A549 (cell line): ENCODE measurements around the gene NDNF. TPM values are rescaled to one million over a fixed set of nuclear protein-coding genes. Genes with fewer than 3 reads are reported as not detected.

Experiments
- ATAC-seq, 2 experiments: fragments of 200-7000 bp in 1 of 2; fragments of >200 bp in 1 of 2; cut with Nextera tagmentation in 1 of 2; cut with Tn5 transposase in 1 of 2; 3 replicates each; pipeline versions ENCODE4 v1.8.0 to v1.9.1; 2018 to 2020; ENCODE audit warnings: mild to moderate bottlenecking in 1 of 2, moderate library complexity in 1 of 2
- CTCF ChIA-PET: fragments of 300-600 bp; sonication (Branson Sonifier 250); formaldehyde crosslinking; extraction: SDS; loops from one replicate; lab custom pipeline; 2021; ENCODE audit warnings: antibody characterized with exemption, inconsistent platforms; lab: Yijun Ruan, JAX
- POLR2A ChIA-PET: fragments of 350-600 bp; formaldehyde crosslinking; extraction: SDS; loops from one replicate; lab custom pipeline; 2021; ENCODE audit warnings: antibody characterized with exemption, inconsistent platforms; lab: Yijun Ruan, JAX
- DNase-seq, 2 experiments: peaks; one replicate each; pipeline versions ENCODE4 v3.0.0 to v3.0.0-alpha.2; 2011 to 2016; ENCODE audit warnings: low read depth in 1 of 2, low spot score in 1 of 2
- FAIRE-seq: peaks from 2 replicates; lab custom pipeline; 2011; peaks lifted over from hg19 to GRCh38; lab: Jason Lieb, UNC
- H3K27ac ChIP-seq, 2 experiments: fragments of >200 bp; sonication (Bioruptor Twin); formaldehyde crosslinking; 3 replicates each; pipeline ENCODE4 v1.5.1; 2016 to 2017
- H3K4me1 ChIP-seq: fragments of >200 bp; sonication (Bioruptor Twin); formaldehyde crosslinking; 3 replicates; pipeline ENCODE4 v1.6.1; 2016
- H3K4me2 ChIP-seq: fragments of >200 bp; sonication (Bioruptor Twin); formaldehyde crosslinking; 3 replicates; pipeline ENCODE4 v1.6.1; 2016
- H3K4me3 ChIP-seq: fragments of >200 bp; sonication (Bioruptor Twin); formaldehyde crosslinking; 3 replicates; pipeline ENCODE4 v1.5.1; 2016
- H3K9me3 ChIP-seq: fragments of >200 bp; sonication (Bioruptor Twin); formaldehyde crosslinking; 3 replicates; pipeline ENCODE4 v1.6.1; 2016
- BCL3 ChIP-seq: fragments of >200 bp; sonication (Bioruptor Twin); formaldehyde crosslinking; IDR thresholded peaks from 3 replicates; pipeline ENCODE4 v1.6.1; 2016
- BHLHE40 ChIP-seq: IDR thresholded peaks from 2 replicates; pipeline ENCODE4 v1.6.1; 2012; ENCODE audit warnings: low read depth, low read length, inconsistent platforms
- CBX2 ChIP-seq: fragments of 200-600 bp; sonication (generic); IDR thresholded peaks from 2 replicates; pipeline ENCODE4 v1.6.1; 2016; ENCODE audit warnings: low read depth, mild to moderate bottlenecking, borderline replicate concordance
- CBX8 ChIP-seq: fragments of 200-600 bp; sonication (generic); IDR thresholded peaks from 2 replicates; pipeline ENCODE4 v1.6.1; 2016
- CHD4 ChIP-seq: fragments of 200-600 bp; sonication (generic); IDR thresholded peaks from 2 replicates; pipeline ENCODE4 v1.6.1; 2016; ENCODE audit warnings: antibody characterized with exemption, mild to moderate bottlenecking, borderline replicate concordance
- EHF ChIP-seq: fragments of 250-450 bp; sonication (Bioruptor Pico); IDR thresholded peaks from 2 replicates; pipeline ENCODE4 v1.5.0; 2020; ENCODE audit warnings: mild to moderate bottlenecking
- EHMT2 ChIP-seq: fragments of 200-600 bp; sonication (generic); IDR thresholded peaks from 2 replicates; pipeline ENCODE4 v1.6.1; 2016; ENCODE audit warnings: antibody characterized with exemption, low read depth, mild to moderate bottlenecking, moderate library complexity
- EP300 ChIP-seq, 2 experiments: fragments of >200 bp; sonication (Bioruptor Twin); formaldehyde crosslinking; IDR thresholded peaks; 2 replicates in 1 of 2; 3 replicates in 1 of 2; pipeline ENCODE4 v1.6.1; 2016 to 2017
- ESRRA ChIP-seq: fragments of 150-350 bp; IDR thresholded peaks from 2 replicates; pipeline ENCODE4 v1.6.1; 2014; ENCODE audit warnings: mild to moderate bottlenecking, low read length, borderline replicate concordance
- FOXS1 ChIP-seq: fragments of 250-450 bp; sonication (Bioruptor Pico); IDR thresholded peaks from 2 replicates; pipeline ENCODE4 v1.5.0; 2020; ENCODE audit warnings: mild to moderate bottlenecking, moderate library complexity
- HOXB13 ChIP-seq: fragments of 250-450 bp; sonication (Bioruptor Pico); IDR thresholded peaks from 2 replicates; pipeline ENCODE4 v1.5.0; 2020; ENCODE audit warnings: low read depth, mild to moderate bottlenecking, moderate library complexity
- KDM1A ChIP-seq: fragments of 200-600 bp; sonication (generic); IDR thresholded peaks from 2 replicates; pipeline ENCODE4 v1.6.1; 2016; ENCODE audit warnings: low read depth, mild to moderate bottlenecking
- KDM5A ChIP-seq: fragments of 200-600 bp; sonication (generic); IDR thresholded peaks from 2 replicates; pipeline ENCODE4 v1.6.1; 2016; ENCODE audit warnings: antibody characterized with exemption, mild to moderate bottlenecking
- MAFK ChIP-seq: fragments of 450-650 bp; IDR thresholded peaks from 2 replicates; pipeline ENCODE4 v1.6.1; 2014; ENCODE audit not compliant: partially characterized antibody
- MAZ ChIP-seq: fragments of 150-350 bp; IDR thresholded peaks from 2 replicates; pipeline ENCODE4 v1.6.1; 2014; ENCODE audit warnings: antibody characterized with exemption, low read depth, low read length, borderline replicate concordance
- MYC ChIP-seq: IDR thresholded peaks from 2 replicates; pipeline ENCODE4 v1.6.1; 2012; ENCODE audit warnings: mild to moderate bottlenecking, inconsistent platforms, low read length, improper control_type of control experiment, borderline replicate concordance
- NFE2L2 ChIP-seq: fragments of 150-350 bp; conservative IDR thresholded peaks from 2 replicates; pipeline ENCODE4 v1.6.1; 2014; ENCODE audit warnings: low read length
- PHF8 ChIP-seq: fragments of 200-600 bp; sonication (generic); IDR thresholded peaks from 2 replicates; pipeline ENCODE4 v1.6.1; 2016; ENCODE audit warnings: low read depth, mild to moderate bottlenecking, antibody characterized with exemption, moderate library complexity, borderline replicate concordance
- RAD21 ChIP-seq, 2 experiments: fragments of >200 bp in 1 of 2; sonication (Bioruptor Twin) in 1 of 2; formaldehyde crosslinking in 1 of 2; IDR thresholded peaks in 1 of 2; conservative IDR thresholded peaks in 1 of 2; 2 replicates in 1 of 2; 3 replicates in 1 of 2; pipeline ENCODE4 v1.6.1; 2012 to 2018; ENCODE audit warnings: inconsistent platforms in 1 of 2
- RARB ChIP-seq: fragments of 250-450 bp; sonication (Bioruptor Pico); IDR thresholded peaks from 2 replicates; pipeline ENCODE4 v1.8.0; 2021; ENCODE audit warnings: mild to moderate bottlenecking, moderate library complexity
- RCOR1 ChIP-seq: fragments of 150-350 bp; IDR thresholded peaks from 2 replicates; pipeline ENCODE4 v1.6.1; 2014; ENCODE audit warnings: antibody characterized with exemption, low read length, low read depth
- RFX5 ChIP-seq: fragments of 450-650 bp; IDR thresholded peaks from 2 replicates; pipeline ENCODE4 v1.7.1; 2014; ENCODE audit warnings: antibody characterized with exemption, mild to moderate bottlenecking, moderate library complexity
- RNF2 ChIP-seq: fragments of 200-600 bp; sonication (generic); IDR thresholded peaks from 2 replicates; pipeline ENCODE4 v1.6.1; 2016; ENCODE audit warnings: low read depth, mild to moderate bottlenecking, antibody characterized with exemption, moderate library complexity, borderline replicate concordance
- SMC3 ChIP-seq: fragments of >200 bp; sonication (Bioruptor Twin); formaldehyde crosslinking; IDR thresholded peaks from 3 replicates; pipeline ENCODE4 v1.6.1; 2018; ENCODE audit warnings: inconsistent platforms
- TFCP2L1 ChIP-seq: fragments of 250-450 bp; sonication (Bioruptor Pico); IDR thresholded peaks from 2 replicates; pipeline ENCODE4 v1.5.0; 2021; ENCODE audit warnings: mild to moderate bottlenecking
- TP53 ChIP-seq: fragments of 250-450 bp; sonication (Bioruptor Pico); IDR thresholded peaks from 2 replicates; pipeline ENCODE4 v1.5.0; 2021; ENCODE audit warnings: mild to moderate bottlenecking, moderate library complexity
- ZC3H11A ChIP-seq: fragments of 450-650 bp; IDR thresholded peaks from 2 replicates; pipeline ENCODE4 v1.6.1; 2014; ENCODE audit warnings: antibody characterized with exemption, mild to moderate bottlenecking
- ZNF302 ChIP-seq: fragments of 250-450 bp; sonication (Bioruptor Pico); IDR thresholded peaks from 2 replicates; pipeline ENCODE4 v1.9.0; 2021; ENCODE audit warnings: inconsistent platforms, mild to moderate bottlenecking, moderate library complexity
- ZSCAN20 ChIP-seq: fragments of 250-450 bp; sonication (Bioruptor Pico); IDR thresholded peaks from 2 replicates; pipeline ENCODE4 v1.8.0; 2022; ENCODE audit warnings: mild to moderate bottlenecking, moderate library complexity
- WGBS: methylation state at CpG from one replicate; pipeline ENCODE4 v1.1.6; 2017; ENCODE audit errors: missing lambda C conversion rate; 5-methylcytosine and 5-hydroxymethylcytosine counted together
- polyA plus RNA-seq, 4 experiments: library from polyadenylated mRNA; depleted of rRNA in 3 of 4; stranded (reverse); fragments of >200 nt; fragmentation: RNase III in 1 of 4; extraction: RNeasy Plus Mini Kit Qiagen cat#74134 plus additional on column Dnase treatment in 1 of 4; gene quantifications; 2 replicates in 3 of 4; 3 replicates in 1 of 4; pipeline ENCODE4 v1.2.3, GENCODE V29; 2011 to 2017
- TF ChIP-seq, protein P1 (sequence below): fragments of >200 bp; sonication (Bioruptor Twin); formaldehyde crosslinking; IDR thresholded peaks from 3 replicates; pipeline ENCODE4 v1.5.1; 2016
- TF ChIP-seq, protein P2 (sequence below): IDR thresholded peaks from 2 replicates; pipeline ENCODE4 v1.6.1; 2012

Gene NDNF
- polyA plus RNA-seq, 2 of the 4 experiments (the other 2 are of a cell fraction), result not detected

DNA sequence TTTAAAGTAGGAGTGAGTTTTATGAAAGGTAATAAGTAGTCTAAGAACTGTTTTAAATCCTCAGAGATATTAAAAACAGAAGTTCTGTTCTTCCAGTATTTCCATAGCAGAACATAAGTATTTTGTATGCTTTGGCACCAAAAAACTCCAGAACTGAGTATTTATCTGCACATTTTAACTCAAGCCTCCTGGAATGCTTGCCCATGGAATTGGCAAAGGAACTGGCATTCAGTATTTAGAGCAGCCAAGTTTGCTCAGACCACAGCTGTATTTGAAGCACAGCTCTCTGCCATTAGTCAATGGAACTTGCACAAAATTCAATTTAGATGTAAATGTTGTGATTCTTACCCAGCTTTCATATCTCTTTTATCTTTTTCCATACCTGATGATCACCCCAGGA is 42.2 kb downstream of the NDNF start:
- ATAC-seq, result no peak
- Histone ChIP-seq H3K27ac (no peak overlapping the region), H3K9me3 (no peaks in the 10 kb centered on the region), H3K4me3 (no peak overlapping the region), H3K4me1 (no peaks in the 10 kb centered on the region), H3K4me2 (no peak overlapping the region)
- TF ChIP-seq BCL3 (no peak), TP53 (CRISPR knock-in tag) (no peak), RAD21 (conservative IDR thresholded peaks at IDR 0.05 in 1 of 2, IDR thresholded peaks at IDR 0.05 in 1 of 2) (no peak), EP300 (IDR thresholded peaks at IDR 0.05) (no peak), RFX5 (no peak), TFCP2L1 (CRISPR knock-in tag) (no peak), PHF8 (no peak), CHD4 (no peak), BHLHE40 (no peak), KDM1A (no peak), EHF (no peak), MYC (no peak), RNF2 (no peak), CBX2 (no peak), EHMT2 (no peak), ZC3H11A (no peak), MAZ (no peak), FOXS1 (CRISPR knock-in tag) (no peak)
- TF ChIP-seq, protein P1, sequence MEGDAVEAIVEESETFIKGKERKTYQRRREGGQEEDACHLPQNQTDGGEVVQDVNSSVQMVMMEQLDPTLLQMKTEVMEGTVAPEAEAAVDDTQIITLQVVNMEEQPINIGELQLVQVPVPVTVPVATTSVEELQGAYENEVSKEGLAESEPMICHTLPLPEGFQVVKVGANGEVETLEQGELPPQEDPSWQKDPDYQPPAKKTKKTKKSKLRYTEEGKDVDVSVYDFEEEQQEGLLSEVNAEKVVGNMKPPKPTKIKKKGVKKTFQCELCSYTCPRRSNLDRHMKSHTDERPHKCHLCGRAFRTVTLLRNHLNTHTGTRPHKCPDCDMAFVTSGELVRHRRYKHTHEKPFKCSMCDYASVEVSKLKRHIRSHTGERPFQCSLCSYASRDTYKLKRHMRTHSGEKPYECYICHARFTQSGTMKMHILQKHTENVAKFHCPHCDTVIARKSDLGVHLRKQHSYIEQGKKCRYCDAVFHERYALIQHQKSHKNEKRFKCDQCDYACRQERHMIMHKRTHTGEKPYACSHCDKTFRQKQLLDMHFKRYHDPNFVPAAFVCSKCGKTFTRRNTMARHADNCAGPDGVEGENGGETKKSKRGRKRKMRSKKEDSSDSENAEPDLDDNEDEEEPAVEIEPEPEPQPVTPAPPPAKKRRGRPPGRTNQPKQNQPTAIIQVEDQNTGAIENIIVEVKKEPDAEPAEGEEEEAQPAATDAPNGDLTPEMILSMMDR, result no peak
- no peak for DNase-seq
- FAIRE-seq, result no peak
- ChIA-PET POLR2A (no interaction called here), CTCF (no interaction called here)

- CTCF ChIA-PET, result no interaction called here
- H3K9me3 ChIP-seq, result no peaks in the 10 kb centered on the region
- no peak overlapping the region for H3K27ac ChIP-seq
- TF ChIP-seq MAFK, result no peak
- no peak for TF ChIP-seq SMC3
- no peak for TF ChIP-seq CBX8
- TF ChIP-seq CBX2, result no peak
- TF ChIP-seq KDM5A, result no peak
- TF ChIP-seq RARB (CRISPR knock-in tag), result no peak
- no peaks in the 10 kb centered on the region for H3K4me1 ChIP-seq
- WGBS, result 1% methylated on average over 2 of the region's 2 CpGs
- ATAC-seq (no peak), DNase-seq (no peak), FAIRE-seq (no peak)
- H3K4me3 ChIP-seq, result no peak overlapping the region
- H3K4me2 ChIP-seq, result no peak overlapping the region
- POLR2A ChIA-PET, result no interaction called here
Observed at GRCh38 chr4:121026034-121026433, 46.3 kb downstream of the NDNF start.

GRCh38 chr4:121025540-121025939 is 46.8 kb downstream of the NDNF start:
- Histone ChIP-seq H3K4me1 (no peaks in the 10 kb centered on the region), H3K27ac (no peak overlapping the region), H3K9me3 (no peaks in the 10 kb centered on the region), H3K4me2 (no peak overlapping the region), H3K4me3 (no peak overlapping the region)
- ChIA-PET POLR2A (no interaction called here), CTCF (no interaction called here)
- ATAC-seq (no peak), DNase-seq (no peak), FAIRE-seq (no peak)
- 18% methylated on average over 3 of the region's 3 CpGs for WGBS
- TF ChIP-seq ESRRA (no peak), RNF2 (no peak), EHF (no peak), CHD4 (no peak), NFE2L2 (no peak), HOXB13 (CRISPR knock-in tag) (no peak), RCOR1 (no peak), BHLHE40 (no peak), ZSCAN20 (no peak), ZNF302 (CRISPR knock-in tag) (no peak)
- TF ChIP-seq, protein P1, result no peak
- TF ChIP-seq, protein P2, sequence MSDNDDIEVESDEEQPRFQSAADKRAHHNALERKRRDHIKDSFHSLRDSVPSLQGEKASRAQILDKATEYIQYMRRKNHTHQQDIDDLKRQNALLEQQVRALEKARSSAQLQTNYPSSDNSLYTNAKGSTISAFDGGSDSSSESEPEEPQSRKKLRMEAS, result no peak
